Endothelial cell of umbilical vein (primary cell): ENCODE measurements around the gene PPM1F. TPM values are rescaled to one million over a fixed set of nuclear protein-coding genes. Genes with fewer than 3 reads are reported as not detected.

Source experiments
- BruUV-seq: library from RNA; stranded (reverse); fragments of 400-500 nt; replicated peaks from 2 replicates; lab custom pipeline; 2021; lab: Mats Ljungman, UMichigan
- CTCF ChIA-PET: fragments of 300-600, 350-600 bp; sonication (Branson Sonifier 250); formaldehyde crosslinking; loops from one replicate; lab custom pipeline; 2021; ENCODE audit warnings: antibody characterized with exemption, inconsistent platforms; lab: Charles Lee
- POLR2A ChIA-PET: fragments of 300-600, 350-600 bp; sonication (Branson Sonifier 250); formaldehyde crosslinking; loops from one replicate; lab custom pipeline; 2021; ENCODE audit warnings: antibody characterized with exemption, inconsistent platforms; lab: Charles Lee
- DNase-seq: peaks from one replicate; pipeline ENCODE4 v3.0.0-alpha.2; 2011; ENCODE audit warnings: low read depth, low spot score
- FAIRE-seq: peaks from 2 replicates; lab custom pipeline; 2011; peaks lifted over from hg19 to GRCh38; lab: Jason Lieb, UNC
- H2AFZ ChIP-seq: 2 replicates; pipeline ENCODE4 v1.6.0; 2012; ENCODE audit warnings: low read depth, low read length, control low read depth, inconsistent platforms
- H3K27ac ChIP-seq: 2 replicates; pipeline ENCODE4 v1.5.1; 2011; ENCODE audit warnings: low read depth, mild to moderate bottlenecking, control low read depth, low read length, moderate library complexity; ENCODE audit not compliant: insufficient read depth
- H3K27me3 ChIP-seq, 2 experiments: 2 replicates each; pipeline versions ENCODE4 v1.6.0 to v1.6.1; 2011; ENCODE audit warnings: low read length in 2 of 2, mixed read lengths in 1 of 2; ENCODE audit not compliant: control insufficient read depth in 2 of 2, insufficient read depth in 2 of 2
- H3K36me3 ChIP-seq, 2 experiments: 2 replicates in 1 of 2; 3 replicates in 1 of 2; pipeline ENCODE4 v1.5.1; 2011; ENCODE audit warnings: low read length in 2 of 2, mild to moderate bottlenecking in 1 of 2, moderate library complexity in 1 of 2; ENCODE audit not compliant: control insufficient read depth in 2 of 2, insufficient read depth in 2 of 2; ENCODE audit errors: extremely low read depth in 1 of 2
- H3K4me1 ChIP-seq: 3 replicates; pipeline ENCODE4 v1.5.1; 2011; ENCODE audit warnings: mild to moderate bottlenecking, low read length; ENCODE audit not compliant: control insufficient read depth, insufficient read depth; ENCODE audit errors: extremely low read depth
- H3K4me2 ChIP-seq: 2 replicates; pipeline ENCODE4 v1.6.1; 2011; ENCODE audit warnings: low read length, control low read depth, mixed read lengths; ENCODE audit not compliant: insufficient read depth
- H3K4me3 ChIP-seq, 3 experiments: fragments of 200-600 bp in 1 of 3; sonication (generic), shearing (Covaris generic) in 1 of 3; replicated peaks in 1 of 3; 2 replicates each; pipeline ENCODE4 v1.5.1; 2011 to 2016; ENCODE audit warnings: control low read depth in 3 of 3, low read length in 3 of 3, mild to moderate bottlenecking in 2 of 3, inconsistent platforms in 1 of 3, low read depth in 1 of 3, moderate library complexity in 1 of 3; ENCODE audit not compliant: insufficient read depth in 1 of 3
- H3K79me2 ChIP-seq: 2 replicates; pipeline ENCODE4 v1.6.0; 2012; ENCODE audit warnings: low read length, inconsistent platforms; ENCODE audit not compliant: control insufficient read depth, insufficient read depth
- H3K9ac ChIP-seq: replicated peaks from 2 replicates; pipeline ENCODE3; 2011; ENCODE audit warnings: low read length, control low read depth; ENCODE audit not compliant: insufficient read depth; ENCODE audit errors: extremely low read depth
- H3K9me1 ChIP-seq: replicated peaks from 3 replicates; pipeline ENCODE4 v1.6.0; 2011; ENCODE audit warnings: mild to moderate bottlenecking, low read length; ENCODE audit not compliant: control insufficient read depth, insufficient read depth; ENCODE audit errors: extremely low read depth
- H3K9me3 ChIP-seq: replicated peaks from 2 replicates; pipeline ENCODE4 v1.5.1; 2012; ENCODE audit warnings: low read length, inconsistent platforms; ENCODE audit not compliant: control insufficient read depth, insufficient read depth
- H4K20me1 ChIP-seq: replicated peaks from 2 replicates; pipeline ENCODE3; 2011; ENCODE audit warnings: mild to moderate bottlenecking, low read length; ENCODE audit not compliant: control insufficient read depth, insufficient read depth; ENCODE audit errors: extremely low read depth
- CTCF ChIP-seq, 2 donors: IDR thresholded peaks; 1 replicate in 1 of 2; 2 replicates in 1 of 2; pipeline ENCODE4 v1.5.1; 2011; ENCODE audit warnings: low read length in 2 of 2, mild to moderate bottlenecking in 2 of 2, moderate library complexity in 2 of 2, control low read depth in 1 of 2, inconsistent platforms in 1 of 2, low read depth in 1 of 2; ENCODE audit not compliant: insufficient read depth in 1 of 2; ENCODE audit errors: extremely low read depth in 1 of 2
- EZH2 ChIP-seq: IDR thresholded peaks from 2 replicates; pipeline ENCODE4 v1.6.1; 2012; ENCODE audit warnings: borderline replicate concordance, low read depth, mild to moderate bottlenecking, moderate library complexity, low read length, inconsistent platforms; ENCODE audit not compliant: severe bottlenecking
- FOS ChIP-seq: IDR thresholded peaks from 2 replicates; pipeline ENCODE4 v1.6.1; 2011; ENCODE audit warnings: mild to moderate bottlenecking, low read length, moderate library complexity, borderline replicate concordance; ENCODE audit not compliant: insufficient read depth
- GATA2 ChIP-seq: IDR thresholded peaks from 2 replicates; pipeline ENCODE4 v1.7.0; 2011; ENCODE audit warnings: low read depth, mild to moderate bottlenecking, moderate library complexity, mixed read lengths, low read length; ENCODE audit not compliant: insufficient read length, insufficient read depth
- JUN ChIP-seq: IDR thresholded peaks from 2 replicates; pipeline ENCODE4 v1.6.1; 2011; ENCODE audit warnings: borderline replicate concordance, low read depth; ENCODE audit not compliant: insufficient read length, insufficient read depth
- MYC ChIP-seq: IDR thresholded peaks from one replicate; pipeline ENCODE4 v1.6.1; 2011; ENCODE audit warnings: mild to moderate bottlenecking, low read depth, low read length
- POLR2A ChIP-seq: IDR thresholded peaks from 2 replicates; pipeline ENCODE4 v1.6.1; 2012; ENCODE audit warnings: low read depth, mild to moderate bottlenecking, control low read depth, low read length
- POLR2AphosphoS5 ChIP-seq: IDR thresholded peaks from 2 replicates; pipeline ENCODE4 v1.6.1; 2012; ENCODE audit warnings: low read depth, mild to moderate bottlenecking, control low read depth, low read length, moderate library complexity; ENCODE audit not compliant: insufficient read depth
- dilution Hi-C: fragments of 300-500 bp; cut with MboI; formaldehyde crosslinking; loops from one replicate; pipeline ENCODE4 v1.15.0; 2019; ENCODE audit warnings: low sequenced_read_pairs; ENCODE audit not compliant: extremely low pct_ligation_motif_present
- intact Hi-C: fragments of 100-400 bp; cut with micrococcal nuclease; formaldehyde crosslinking; loops from one replicate; pipeline ENCODE4 v1.10.0; 2022
- polyA plus RNA-seq, 4 experiments: library from polyadenylated mRNA; depleted of rRNA in 3 of 4; stranded (reverse) in 3 of 4; unstranded in 1 of 4; fragments of >200 nt; gene quantifications; 2 replicates each; pipeline versions ENCODE4 v1.2.1 to v1.2.3, GENCODE V29; 2011 to 2012; ENCODE audit warnings: missing spikeins in 1 of 4
- total RNA-seq: library from RNA; stranded (reverse); gene quantifications from 2 replicates; pipeline ENCODE4 v1.2.3, GENCODE V29; 2021
- TF ChIP-seq, protein P1 (sequence below): IDR thresholded peaks from 2 replicates; pipeline ENCODE4 v1.6.1; 2011; ENCODE audit not compliant: insufficient read depth, insufficient read length

Gene PPM1F
- total and polyA plus RNA-seq, 2 donors (not counting 3 experiments of a cell fraction or from before 2014, with no cell fraction given) = 107 to 178 TPM

DNA sequence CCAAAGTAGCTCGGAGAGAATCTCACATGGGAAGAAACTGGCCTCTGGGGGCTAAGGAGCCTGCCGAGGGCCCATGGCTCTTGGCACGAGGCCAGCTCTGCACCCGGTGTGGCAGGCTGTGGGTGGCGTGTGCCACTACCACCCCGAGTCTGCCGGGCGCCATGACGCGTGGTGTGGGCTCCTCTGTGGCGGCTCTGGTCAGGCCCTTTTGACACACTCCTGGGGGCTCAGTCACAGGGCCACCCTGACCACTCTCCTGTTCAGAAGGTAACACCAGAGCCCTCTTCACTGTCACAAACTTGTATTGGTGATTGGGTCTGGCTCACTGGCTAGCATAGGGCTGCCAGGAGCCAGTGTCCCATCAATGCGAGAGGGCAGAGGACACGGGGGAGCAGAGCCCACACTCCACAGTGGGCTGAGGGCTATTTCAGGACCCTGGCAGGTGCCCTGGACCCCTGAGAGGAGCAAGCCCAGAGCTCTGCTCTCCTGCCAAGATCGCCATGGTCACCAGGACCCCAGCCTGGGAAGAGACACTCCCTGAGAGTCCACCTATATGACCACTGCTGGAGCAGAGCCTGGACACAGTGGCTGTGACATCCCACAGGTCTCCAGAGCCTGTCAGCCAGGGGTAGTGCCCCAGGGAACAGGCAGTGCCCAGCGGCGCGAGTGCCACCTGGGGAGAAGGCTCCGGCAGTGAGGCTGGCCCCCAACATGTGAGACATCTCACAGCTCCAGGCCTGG is 8.6 kb upstream of the PPM1F start:
- intact Hi-C loops (no loop called here), dilution Hi-C loops (no loop called here)
- Histone ChIP-seq H3K4me2 (no peak overlapping the region), H3K27me3 (no peaks in the 10 kb centered on the region), H3K9ac (no peak overlapping the region), H4K20me1 (no peaks in the 10 kb centered on the region), H3K9me3 (no peaks in the 10 kb centered on the region), H2AFZ (no peak overlapping the region), H3K4me3 (no peak overlapping the region), H3K4me1 (no peaks in the 10 kb centered on the region), H3K79me2 (no peaks in the 10 kb centered on the region), H3K27ac (no peak overlapping the region), H3K36me3 (peaks cover 8 to 38% of the 10 kb centered on the region in 2 experiments), H3K9me1 (no peaks in the 10 kb centered on the region)
- no peak for DNase-seq
- FAIRE-seq = no peak
- CTCF ChIA-PET = interaction anchor here (1.4 to 3.3 kb wide), 2 partner anchors 9 to 11 kb away, joined by 5 to 15 read pairs; partner anchors contain the start of gene PPM1F
- POLR2A ChIA-PET = no interaction called here
- no TSS peak for BruUV-seq
- TF ChIP-seq GATA2 (no peak), MYC (no peak), FOS (no peak), POLR2A (no peak), JUN (no peak), EZH2 (no peak), CTCF (IDR thresholded peaks at IDR 0.05; ENCODE audit: extremely low read depth in 1 of 2, insufficient read depth in 1 of 2, low read depth in 1 of 2, low read length in 2 of 2) (no peak), POLR2AphosphoS5 (no peak)
- TF ChIP-seq, protein P1, sequence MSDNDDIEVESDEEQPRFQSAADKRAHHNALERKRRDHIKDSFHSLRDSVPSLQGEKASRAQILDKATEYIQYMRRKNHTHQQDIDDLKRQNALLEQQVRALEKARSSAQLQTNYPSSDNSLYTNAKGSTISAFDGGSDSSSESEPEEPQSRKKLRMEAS = no peak
